Liver (tissue), 9 donors: ENCODE measurements around the gene STAT5B. TPM values are rescaled to one million over a fixed set of nuclear protein-coding genes. Genes with fewer than 3 reads are reported as not detected.

ENCODE experiments used
- DNase-seq: peaks from one replicate; pipeline ENCODE4 v3.0.0-alpha.2; 2017; ENCODE audit warnings: low spot score
- H3K27ac ChIP-seq, 2 donors: one replicate each; pipeline ENCODE4 v1.7.0; 2013; ENCODE audit warnings: inconsistent platforms in 2 of 2, low read length in 2 of 2, control low read depth in 1 of 2, low read depth in 1 of 2, mild to moderate bottlenecking in 1 of 2
- H3K27me3 ChIP-seq, 4 donors: one replicate each; pipeline versions ENCODE4 v1.6.1 to v1.7.0; 2013; ENCODE audit warnings: low read length in 3 of 4, inconsistent platforms in 1 of 4, mild to moderate bottlenecking in 1 of 4, moderate library complexity in 1 of 4; ENCODE audit not compliant: control insufficient read depth in 4 of 4, insufficient read depth in 4 of 4
- H3K36me3 ChIP-seq, 4 donors: one replicate each; pipeline versions ENCODE4 v1.6.1 to v1.7.0; 2013; ENCODE audit warnings: low read length in 3 of 4, mild to moderate bottlenecking in 3 of 4, low read depth in 1 of 4, moderate library complexity in 1 of 4; ENCODE audit not compliant: control insufficient read depth in 4 of 4, insufficient read depth in 3 of 4
- H3K4me1 ChIP-seq, 4 donors: one replicate each; pipeline versions ENCODE4 v1.6.1 to v1.7.0; 2013; ENCODE audit warnings: low read length in 3 of 4, mild to moderate bottlenecking in 3 of 4, moderate library complexity in 1 of 4; ENCODE audit not compliant: control insufficient read depth in 4 of 4, insufficient read depth in 4 of 4
- H3K4me3 ChIP-seq, 3 donors: one replicate each; pipeline versions ENCODE4 v1.6.1 to v1.7.0; 2013; ENCODE audit warnings: low read length in 3 of 3, control low read depth in 1 of 3, low read depth in 1 of 3, mild to moderate bottlenecking in 1 of 3
- H3K9ac ChIP-seq, 2 donors: one replicate each; pipeline ENCODE4 v1.7.0; 2013; ENCODE audit warnings: low read length in 2 of 2, mild to moderate bottlenecking in 2 of 2, moderate library complexity in 2 of 2, control low read depth in 1 of 2, low read depth in 1 of 2
- H3K9me3 ChIP-seq, 4 donors: one replicate each; pipeline versions ENCODE4 v1.6.1 to v1.7.0; 2013; ENCODE audit warnings: low read length in 3 of 4; ENCODE audit not compliant: control insufficient read depth in 4 of 4
- ATF3 ChIP-seq: IDR thresholded peaks from 2 replicates; pipeline ENCODE4 v1.6.1; 2016; ENCODE audit warnings: antibody characterized with exemption
- CTCF ChIP-seq: fragments of 150-350 bp; IDR thresholded peaks from 2 replicates; pipeline ENCODE4 v1.5.1; 2017; ENCODE audit warnings: improper control_type of control experiment, low read depth, low read length; ENCODE audit not compliant: missing input control
- EGR1 ChIP-seq, 2 donors: IDR thresholded peaks; 2 replicates each; pipeline ENCODE4 v1.6.1; 2016 to 2018; ENCODE audit warnings: antibody characterized with exemption in 2 of 2, low read depth in 2 of 2
- FOXA1 ChIP-seq: IDR thresholded peaks from 2 replicates; pipeline ENCODE4 v1.6.1; 2016; ENCODE audit warnings: antibody characterized with exemption
- FOXA2 ChIP-seq: IDR thresholded peaks from 2 replicates; pipeline ENCODE4 v1.6.1; 2016; ENCODE audit warnings: antibody characterized with exemption
- GABPA ChIP-seq, 2 donors: IDR thresholded peaks in 1 of 2; conservative IDR thresholded peaks in 1 of 2; 2 replicates each; pipeline ENCODE4 v1.6.1; 2016; ENCODE audit warnings: antibody characterized with exemption in 2 of 2, mild to moderate bottlenecking in 1 of 2, moderate library complexity in 1 of 2
- HNF4A ChIP-seq, 2 donors: conservative IDR thresholded peaks; 2 replicates each; pipeline ENCODE4 v1.6.1; 2016; ENCODE audit warnings: antibody characterized with exemption in 2 of 2, mild to moderate bottlenecking in 2 of 2
- HNF4G ChIP-seq: IDR thresholded peaks from 2 replicates; pipeline ENCODE4 v1.6.1; 2016; ENCODE audit warnings: antibody characterized with exemption
- JUND ChIP-seq, 2 donors: IDR thresholded peaks; 2 replicates each; pipeline ENCODE4 v1.6.1; 2016; ENCODE audit warnings: antibody characterized with exemption in 2 of 2
- MAX ChIP-seq: IDR thresholded peaks from 2 replicates; pipeline ENCODE4 v1.6.1; 2016; ENCODE audit warnings: antibody characterized with exemption
- NR2F2 ChIP-seq: IDR thresholded peaks from 2 replicates; pipeline ENCODE4 v1.6.1; 2016; ENCODE audit warnings: antibody characterized with exemption
- RAD21 ChIP-seq, 2 donors: IDR thresholded peaks; 2 replicates each; pipeline ENCODE4 v1.6.1; 2016; ENCODE audit warnings: antibody characterized with exemption in 2 of 2, mild to moderate bottlenecking in 2 of 2
- REST ChIP-seq: IDR thresholded peaks from 2 replicates; pipeline ENCODE4 v1.6.1; 2016; ENCODE audit warnings: antibody characterized with exemption, mild to moderate bottlenecking
- RXRA ChIP-seq, 2 donors: IDR thresholded peaks; 2 replicates each; pipeline ENCODE4 v1.6.1; 2017 to 2018; ENCODE audit warnings: antibody characterized with exemption in 2 of 2, mild to moderate bottlenecking in 1 of 2
- SP1 ChIP-seq: IDR thresholded peaks from 2 replicates; pipeline ENCODE4 v1.6.1; 2018; ENCODE audit warnings: antibody characterized with exemption, mild to moderate bottlenecking
- TAF1 ChIP-seq: conservative IDR thresholded peaks from 2 replicates; pipeline ENCODE4 v1.6.1; 2016; ENCODE audit warnings: antibody characterized with exemption, mild to moderate bottlenecking
- YY1 ChIP-seq: IDR thresholded peaks from 2 replicates; pipeline ENCODE4 v1.6.1; 2016; ENCODE audit warnings: antibody characterized with exemption, mild to moderate bottlenecking
- ZBTB33 ChIP-seq: IDR thresholded peaks from 2 replicates; pipeline ENCODE4 v1.6.1; 2016; ENCODE audit warnings: antibody characterized with exemption
- WGBS: extraction: QIAGEN DNeasy Blood & Tissue Kit; methylation state at CpG from one replicate; pipeline ENCODE4 v1.1.7; 2013; 5-methylcytosine and 5-hydroxymethylcytosine counted together
- polyA plus RNA-seq, 2 donors: library from polyadenylated mRNA; stranded (reverse) in 1 of 2; unstranded in 1 of 2; fragments of 200-250 nt in 1 of 2; fragments of >200 nt in 1 of 2; fragmentation: Nextera tagmentation in 1 of 2; extraction: Ambion mirVana in 1 of 2; gene quantifications; one replicate each; pipeline versions ENCODE4 v1.2.1 to v1.2.3, GENCODE V29; 2013 to 2015
- total RNA-seq, 2 donors: library from RNA; depleted of rRNA; stranded (reverse); fragments of >200 nt; gene quantifications; one replicate each; pipeline ENCODE4 v1.2.3, GENCODE V29; 2014
- donor health status: healthy.
- donor health status: healthy.
- donor health status: healthy.
- donor health status: healthy.
- donor health status: healthy.

STAT5B gene
- total and polyA plus RNA-seq, 4 donors, result 6.7 to 33.9 (median 21.6) TPM

DNA sequence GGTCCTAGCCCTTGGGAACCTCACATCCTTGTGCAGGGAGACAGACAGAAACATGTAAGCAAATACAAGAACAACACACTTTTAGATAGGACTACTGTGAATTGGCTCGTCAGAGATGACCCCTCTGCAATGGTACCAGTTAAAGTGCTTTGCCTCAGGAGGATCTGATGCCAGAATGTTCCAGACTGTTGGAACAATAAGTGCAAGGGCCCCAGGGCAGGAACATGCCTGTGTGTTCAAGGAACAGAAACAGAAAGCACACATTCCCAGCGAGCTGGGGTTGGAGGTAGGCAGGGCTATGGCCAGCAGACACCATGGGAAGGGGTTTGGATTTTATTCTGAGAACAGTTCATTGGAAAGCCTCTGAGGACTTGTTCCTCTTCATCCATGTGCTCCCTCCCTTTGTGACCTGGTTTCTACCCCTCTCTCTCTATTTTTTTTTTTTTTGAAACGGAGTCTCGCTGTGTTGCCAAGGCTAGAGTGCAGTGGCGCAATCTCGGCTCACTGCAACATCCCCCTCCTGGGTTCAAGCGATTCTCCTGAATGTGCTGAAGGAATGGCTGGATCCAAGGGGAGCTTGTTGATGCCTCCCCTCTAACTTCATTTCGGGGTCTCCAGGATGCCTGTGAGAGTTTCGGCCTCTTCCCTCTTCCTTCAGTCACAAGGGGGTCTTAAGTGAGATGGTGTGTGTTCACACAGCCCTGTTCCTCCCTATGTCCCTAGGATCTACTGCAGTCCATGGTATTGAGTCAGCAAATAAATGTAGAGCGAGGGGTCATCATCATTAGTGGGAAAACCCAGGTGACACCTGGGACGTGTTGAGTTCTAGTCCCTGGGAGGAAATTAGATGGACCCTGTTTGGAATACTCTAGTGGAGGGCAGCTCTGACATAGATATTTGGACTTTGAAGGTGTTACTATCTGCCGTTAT, 18.5 kb upstream of the STAT5B start:
- Histone ChIP-seq H3K27me3 (no peaks in the 10 kb centered on the region), H3K27ac (no peak overlapping the region), H3K36me3 (peaks cover 0 to 21% (median 6%) of the 10 kb centered on the region in 4 donors), H3K4me1 (peaks cover 0 to 3% (median 0%) of the 10 kb centered on the region in 4 donors), H3K9ac (no peak overlapping the region), H3K9me3 (no peaks in the 10 kb centered on the region), H3K4me3 (no peak overlapping the region)
- 69% methylated on average over 12 of the region's 12 CpGs for WGBS
- DNase-seq, result no peak
- TF ChIP-seq TAF1 (no peak), CTCF (no peak), HNF4G (no peak), RXRA (IDR thresholded peaks at IDR 0.05) (no peak), RAD21 (IDR thresholded peaks at IDR 0.05) (no peak), FOXA2 (no peak), GABPA (IDR thresholded peaks at IDR 0.05 in 1 of 2, conservative IDR thresholded peaks at IDR 0.05 in 1 of 2) (no peak), ZBTB33 (no peak), FOXA1 (no peak), YY1 (no peak), JUND (IDR thresholded peaks at IDR 0.05) (no peak), HNF4A (conservative IDR thresholded peaks at IDR 0.05) (no peak), SP1 (no peak), ATF3 (no peak), REST (no peak), EGR1 (IDR thresholded peaks at IDR 0.05; ENCODE audit: low read depth in 2 of 2) (no peak), MAX (no peak), NR2F2 (no peak)
